GM12865 (cell line): ENCODE data around the gene VPS8.

ENCODE experiments used
- DNase-seq: peaks from one replicate; pipeline ENCODE4 v3.0.0; 2010; ENCODE audit warnings: low read depth
- H3K4me3 ChIP-seq: 2 replicates; pipeline ENCODE4 v1.5.1; 2011; ENCODE audit warnings: mild to moderate bottlenecking, low read depth, low read length, control low read depth
- CTCF ChIP-seq: IDR thresholded peaks from 2 replicates; pipeline ENCODE4 v1.5.1; 2011; ENCODE audit warnings: low read length, control low read depth, low read depth, inconsistent platforms; ENCODE audit not compliant: insufficient read depth; ENCODE audit errors: missing control alignments

Gene VPS8

GRCh38 chr3:184832903-184833302 lies 20.9 kb downstream of the VPS8 start:
- no peak for TF ChIP-seq CTCF
- no peak overlapping the region for H3K4me3 ChIP-seq
- no peak for DNase-seq

GRCh38 chr3:184836090-184836822 lies 24.3 kb downstream of the VPS8 start:
- no peak overlapping the region for H3K4me3 ChIP-seq
- DNase-seq, result no peak
- no peak for TF ChIP-seq CTCF

GRCh38 chr3:184842433-184842832 lies 30.5 kb downstream of the VPS8 start:
- no peak for DNase-seq
- no peak for TF ChIP-seq CTCF
- H3K4me3 ChIP-seq, result no peak overlapping the region

- no peak overlapping the region for H3K4me3 ChIP-seq
- DNase-seq, result no peak
- TF ChIP-seq CTCF, result no peak
These were observed 33.9 kb downstream of the VPS8 start for GRCh38 chr3:184845819-184846218.

GRCh38 chr3:184846496-184846895 lies 34.5 kb downstream of the VPS8 start:
- no peak for TF ChIP-seq CTCF
- no peak for DNase-seq
- H3K4me3 ChIP-seq, result no peak overlapping the region

- no peak for TF ChIP-seq CTCF
- no peak overlapping the region for H3K4me3 ChIP-seq
- DNase-seq, result no peak
These were observed 37.0 kb downstream of the VPS8 start for GRCh38 chr3:184848934-184849333.

- no peak for TF ChIP-seq CTCF
- no peak overlapping the region for H3K4me3 ChIP-seq
- DNase-seq, result no peak
These were observed 38.2 kb downstream of the VPS8 start for GRCh38 chr3:184850201-184850600.
